Astrocyte of the cerebellum (primary cell): Measurements from ENCODE around the gene MTMR1.

Experiments
- DNase-seq: peaks from one replicate; pipeline ENCODE4 v3.0.0-alpha.2; 2011; ENCODE audit warnings: low read depth
- H3K4me3 ChIP-seq: 2 replicates; pipeline ENCODE4 v1.5.1; 2011; ENCODE audit warnings: mild to moderate bottlenecking, low read depth, low read length, moderate library complexity
- CTCF ChIP-seq: IDR thresholded peaks from 2 replicates; pipeline ENCODE4 v1.5.1; 2012; ENCODE audit warnings: low read length, low read depth, moderate library complexity, mild to moderate bottlenecking; ENCODE audit errors: missing control alignments
- in situ Hi-C: cut with HindIII; loops from 2 replicates; pipeline ENCODE4 v1.10.0; 2017; ENCODE audit warnings: low sequenced_read_pairs

The MTMR1 gene

DNA sequence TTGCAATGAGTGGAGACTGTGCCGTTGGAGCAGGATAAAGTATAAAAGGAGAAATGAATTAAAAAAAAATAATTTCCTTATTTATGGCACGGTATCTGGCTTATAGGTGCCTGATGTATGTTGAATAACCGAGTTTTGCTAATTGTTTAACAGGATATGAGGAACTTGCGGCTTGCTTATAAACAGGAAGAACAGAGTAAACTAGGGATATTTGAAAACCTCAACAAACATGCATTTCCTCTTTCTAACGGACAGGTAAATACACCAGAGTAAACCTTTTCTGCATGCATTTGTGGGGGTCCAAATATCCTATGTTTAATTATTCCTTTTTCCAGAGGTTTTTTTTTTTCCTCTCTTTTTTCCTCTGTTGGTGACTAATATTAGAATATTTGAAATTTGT lies 36.8 kb downstream of the MTMR1 start:
- no peak overlapping the region for H3K4me3 ChIP-seq
- in situ Hi-C loops: no loop called here
- no peak for TF ChIP-seq CTCF
- no peak for DNase-seq

GRCh38 chrX:150730719-150731118 lies 37.5 kb downstream of the MTMR1 start:
- in situ Hi-C loops: no loop called here
- DNase-seq: peak; percentile 13
- H3K4me3 ChIP-seq: no peak overlapping the region
- no peak for TF ChIP-seq CTCF

- peak; percentile 36 for DNase-seq
- no peak overlapping the region for H3K4me3 ChIP-seq
- no peak for TF ChIP-seq CTCF
- in situ Hi-C loops: no loop called here
Measured at GRCh38 chrX:150731795-150732194, 38.6 kb downstream of the MTMR1 start.

DNA sequence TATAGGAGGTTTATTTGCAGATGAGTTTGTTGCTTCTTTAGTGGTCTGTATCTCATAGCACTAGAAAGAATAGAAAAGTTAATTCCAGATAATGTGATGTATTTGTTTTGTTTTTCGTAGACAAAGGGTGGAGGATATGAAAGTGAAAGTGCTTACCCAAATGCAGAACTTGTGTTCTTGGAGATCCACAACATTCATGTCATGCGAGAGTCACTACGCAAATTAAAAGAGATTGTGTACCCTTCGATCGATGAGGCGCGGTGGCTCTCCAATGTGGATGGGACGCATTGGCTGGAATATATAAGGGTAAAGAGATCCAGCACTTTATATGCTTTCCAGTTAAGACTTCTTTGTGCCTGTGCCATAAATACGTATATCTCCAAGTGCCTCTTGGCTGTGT lies 43.3 kb downstream of the MTMR1 start:
- in situ Hi-C loops: no loop called here
- no peak for TF ChIP-seq CTCF
- no peak overlapping the region for H3K4me3 ChIP-seq
- no peak for DNase-seq

GRCh38 chrX:150752124-150752523 lies 58.9 kb downstream of the MTMR1 start:
- in situ Hi-C loops: no loop called here
- no peak for DNase-seq
- TF ChIP-seq CTCF: no peak
- no peak overlapping the region for H3K4me3 ChIP-seq

DNA sequence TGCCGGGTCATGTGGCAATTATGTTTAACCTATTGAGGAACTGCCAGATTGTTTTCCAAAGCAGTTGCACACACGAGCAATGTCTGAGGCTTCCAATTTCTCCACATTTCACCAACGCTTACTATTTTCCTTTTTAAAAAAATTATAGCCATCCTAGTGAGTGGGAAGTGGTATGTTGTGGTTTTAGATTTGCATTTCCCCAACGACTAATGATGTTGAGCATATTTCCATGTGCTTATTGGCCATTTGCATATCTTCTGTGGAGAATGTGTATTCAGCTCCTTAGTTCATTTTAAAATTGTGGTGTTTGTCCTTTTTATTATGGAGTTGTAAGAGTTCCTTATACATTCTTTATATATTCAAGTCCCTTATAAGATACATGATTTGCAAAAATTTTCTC lies 60.2 kb downstream of the MTMR1 start:
- in situ Hi-C loops: no loop called here
- no peak for DNase-seq
- H3K4me3 ChIP-seq: no peak overlapping the region
- TF ChIP-seq CTCF: no peak

- no peak for TF ChIP-seq CTCF
- DNase-seq: no peak
- in situ Hi-C loops: no loop called here
- no peak overlapping the region for H3K4me3 ChIP-seq
Measured at GRCh38 chrX:150753968-150754367, 60.8 kb downstream of the MTMR1 start.
